ENCODE data around the gene HIVEP3.
A peak's percentile ranks its signal among the peaks of the same experiment; 100 is the strongest.

HIVEP3 gene

GRCh38 chr1:41810446-41810845 lies 108.3 kb downstream of the HIVEP3 start:
- no peak for TF ChIP-seq CTCF (IDR thresholded peaks at IDR 0.05; ENCODE audit: control extremely low read depth, extremely low read depth, low read depth, missing control alignments)
- ChIA-PET CTCF (interaction anchor here (1.0 to 5.2 kb wide), 6 partner anchors 12 to 236 kb away, joined by 3 to 31 read pairs (median 8); no protein-coding TSS in a partner anchor), POLR2A (no interaction called here)
- DNase-seq (ENCODE audit: extremely low spot score), result peak; percentile 50

- ChIA-PET POLR2A (no interaction called here), CTCF (interaction anchor here (0.7 to 5.2 kb wide), 4 partner anchors 8 to 235 kb away, joined by 3 to 31 read pairs (median 4); no protein-coding TSS in a partner anchor)
- no peak for TF ChIP-seq CTCF (IDR thresholded peaks at IDR 0.05; ENCODE audit: control extremely low read depth, extremely low read depth, low read depth, missing control alignments)
Observed at GRCh38 chr1:41809692-41810091, 109.0 kb downstream of the HIVEP3 start.

GRCh38 chr1:41807390-41807789 lies 111.3 kb downstream of the HIVEP3 start:
- no peak for DNase-seq (ENCODE audit: extremely low spot score)
- ChIA-PET CTCF (interaction anchor here (1.4 kb wide), 1 partner anchor 8 kb away, joined by 4 read pairs; no protein-coding TSS in a partner anchor), POLR2A (no interaction called here)
- TF ChIP-seq CTCF (IDR thresholded peaks at IDR 0.05; ENCODE audit: control extremely low read depth, extremely low read depth, low read depth, missing control alignments), result no peak

More at GRCh38 chr1:41809692-41810091, 109.0 kb downstream of the HIVEP3 start:
- no peak for DNase-seq (ENCODE audit: extremely low spot score)

- CTCF ChIA-PET, result interaction anchor here (1.4 kb wide), 2 partner anchors 9 to 14 kb away, joined by 4 read pairs; no protein-coding TSS in a partner anchor
- no peak for TF ChIP-seq CTCF (IDR thresholded peaks at IDR 0.05; ENCODE audit: control extremely low read depth, extremely low read depth, low read depth, missing control alignments)
- DNase-seq (ENCODE audit: extremely low spot score), result peak; percentile 57
- POLR2A ChIA-PET, result no interaction called here
Observed at GRCh38 chr1:41806472-41807155, 112.1 kb downstream of the HIVEP3 start.

GRCh38 chr1:41805771-41806471 lies 112.8 kb downstream of the HIVEP3 start:
- DNase-seq (ENCODE audit: extremely low spot score), result no peak
- POLR2A ChIA-PET, result no interaction called here
- CTCF ChIA-PET, result interaction anchor here (1.0 to 1.4 kb wide), 6 partner anchors 10 to 63 kb away, joined by 3 to 4 read pairs (median 4); no protein-coding TSS in a partner anchor
- TF ChIP-seq CTCF (IDR thresholded peaks at IDR 0.05; ENCODE audit: control extremely low read depth, extremely low read depth, low read depth, missing control alignments), result no peak

- no peak for TF ChIP-seq CTCF (IDR thresholded peaks at IDR 0.05; ENCODE audit: control extremely low read depth, extremely low read depth, low read depth, missing control alignments)
- ChIA-PET CTCF (interaction anchor here (1.5 to 1.6 kb wide), 2 partner anchors 8 to 230 kb away, joined by 8 to 10 read pairs; no protein-coding TSS in a partner anchor), POLR2A (no interaction called here)
- no peak for DNase-seq (ENCODE audit: extremely low spot score)
Observed at GRCh38 chr1:41804176-41804575, 114.5 kb downstream of the HIVEP3 start.

All from GM10248 (cell line).